ENCODE data around the gene SYNE1. TPM values are rescaled to one million over a fixed set of nuclear protein-coding genes. Genes with fewer than 3 reads are reported as not detected.

The SYNE1 gene
- total and polyA plus RNA-seq, 10 of the 15 experiments (the other 5 are each of a cell fraction or from before 2014, with no cell fraction given): 2.3 to 28.7 (median 14.1) TPM

- no peak for TF ChIP-seq ZNF687 (IDR thresholded peaks at IDR 0.05)
- no peak for TF ChIP-seq JUND (IDR thresholded peaks at IDR 0.05; ENCODE audit: low read depth, low read length)
- TF ChIP-seq EP300 (IDR thresholded peaks at IDR 0.05; ENCODE audit: borderline replicate concordance in 1 of 2, control insufficient read depth in 1 of 2, low read depth in 2 of 2, low read length in 2 of 2): no peak
- no peak for TF ChIP-seq MTA3 (IDR thresholded peaks at IDR 0.05; ENCODE audit: borderline replicate concordance, low read length)
- TF ChIP-seq SRF (IDR thresholded peaks at IDR 0.05; ENCODE audit: low read depth in 2 of 2, low read length in 2 of 2): no peak
- TF ChIP-seq ZNF217 (IDR thresholded peaks at IDR 0.05): no peak
- no peak for TF ChIP-seq CREB1 (IDR thresholded peaks at IDR 0.05; ENCODE audit: low read depth)
Observed at GRCh38 chr6:152173957-152174356, 463.2 kb downstream of the SYNE1 start (continued).

- Histone ChIP-seq H3K27ac (ENCODE audit: control insufficient read depth, insufficient read depth) (no peak overlapping the region), H3K9me3 (replicated peaks; ENCODE audit: control insufficient read depth, insufficient read depth, low read length) (peaks cover 6% of the 10 kb centered on the region), H3K27me3 (replicated peaks in 1 of 2; ENCODE audit: control insufficient read depth in 2 of 2, insufficient read depth in 2 of 2, low read length in 1 of 2) (no peaks in the 10 kb centered on the region), H3K4me1 (ENCODE audit: control insufficient read depth, insufficient read depth, low read length) (peaks cover 13% of the 10 kb centered on the region; the same call in 1 of the 2 replicates), H3K79me2 (ENCODE audit: control insufficient read depth, insufficient read depth, low read length) (no peaks in the 10 kb centered on the region), H2AFZ (ENCODE audit: control insufficient read depth, low read depth, low read length) (no peak overlapping the region), H3K4me3 (no peak overlapping the region), H3K4me2 (ENCODE audit: control insufficient read depth, insufficient read depth) (no peak overlapping the region), H4K20me1 (ENCODE audit: control insufficient read depth, insufficient read depth) (no peaks in the 10 kb centered on the region), H3K9ac (ENCODE audit: control insufficient read depth, insufficient read depth, low read length) (no peak overlapping the region), H3K36me3 (ENCODE audit: control insufficient read depth in 2 of 2, insufficient read depth in 2 of 2, low read length in 1 of 2) (no peaks in the 10 kb centered on the region)
- DNase-seq (ENCODE audit: low read depth, low spot score) (no peak), FAIRE-seq (no peak), ATAC-seq (no peak)
- RAD21 ChIA-PET (ENCODE audit: unreplicated experiment): interaction anchor here (1.1 kb wide), 1 partner anchor 15 kb away, joined by 3 read pairs; no protein-coding TSS in a partner anchor
- no TSS peak for BruUV-seq (replicated peaks)
- CTCF ChIA-PET: interaction anchor here (1.4 kb wide), 1 partner anchor 408 kb away, joined by 4 read pairs; no protein-coding TSS in a partner anchor
- in situ Hi-C loops (cut with MboI): no loop called here
- intact Hi-C loops (cut with micrococcal nuclease; ENCODE audit: unreplicated experiment): no loop called here
- SMC1A ChIA-PET (ENCODE audit: uncharacterized antibody, unreplicated experiment): interaction anchor here (1.7 to 2.8 kb wide), 2 partner anchors 12 to 483 kb away, joined by 5 to 11 read pairs; no protein-coding TSS in a partner anchor
- WGBS (ENCODE audit: insufficient coverage, insufficient replicate concordance, low lambda C conversion rate, missing lambda C conversion rate): 97% methylated on average over 4 of the region's 4 CpGs
- POLR2A ChIA-PET: no interaction called here
- TF ChIP-seq CHD2 (IDR thresholded peaks at IDR 0.05; ENCODE audit: borderline replicate concordance, low read depth, low read length) (no peak), ATF3 (IDR thresholded peaks at IDR 0.05; ENCODE audit: borderline replicate concordance, extremely low read depth, low read depth, low read length) (no peak), LARP7 (IDR thresholded peaks at IDR 0.05) (no peak), BHLHE40 (IDR thresholded peaks at IDR 0.05; ENCODE audit: borderline replicate concordance in 1 of 2, low read depth in 2 of 2, low read length in 1 of 2) (no peak), RAD21 (IDR thresholded peaks at IDR 0.05; ENCODE audit: insufficient read depth, low read depth, low read length) (no peak), ZSCAN29 (IDR thresholded peaks at IDR 0.05) (no peak), ZBTB40 (IDR thresholded peaks at IDR 0.05; ENCODE audit: borderline replicate concordance) (no peak), FOXM1 (IDR thresholded peaks at IDR 0.05; ENCODE audit: low read depth, low read length) (no peak)
Observed at GRCh38 chr6:152173321-152173720, 463.8 kb downstream of the SYNE1 start.
